Measurements from ENCODE around the gene CDH9.
"Not testable (repeated sequence)": the region's sequence is repeated elsewhere in the genome, so short reads cannot be mapped to it uniquely, and the experiment has no call there.

Gene CDH9

GRCh38 chr5:26945901-26946300, 92.5 kb downstream of the CDH9 start:
- DNase-seq (ENCODE audit: low spot score), result no peak

GRCh38 chr5:26942481-26942880, 95.9 kb downstream of the CDH9 start:
- DNase-seq (ENCODE audit: low spot score), result no peak

DNA sequence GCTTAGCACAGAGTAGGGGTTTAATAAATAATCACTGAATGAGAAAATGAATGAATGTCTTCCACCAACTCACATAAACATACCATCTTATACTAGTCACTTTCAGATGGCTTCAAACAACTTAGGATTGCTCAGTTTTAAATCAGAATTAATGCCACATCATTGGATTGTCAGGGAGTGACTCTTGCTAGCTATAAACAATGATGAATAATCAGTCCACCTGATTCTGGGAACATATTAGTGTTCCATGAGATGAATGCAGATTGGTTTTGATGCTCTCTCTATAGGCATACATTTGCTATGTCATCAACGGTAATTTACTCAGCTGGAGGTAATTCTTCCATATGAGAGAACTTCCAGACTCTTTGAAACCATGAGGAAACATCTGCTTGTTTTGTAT, 97.4 kb downstream of the CDH9 start:
- no peak for DNase-seq (ENCODE audit: low spot score)

DNA sequence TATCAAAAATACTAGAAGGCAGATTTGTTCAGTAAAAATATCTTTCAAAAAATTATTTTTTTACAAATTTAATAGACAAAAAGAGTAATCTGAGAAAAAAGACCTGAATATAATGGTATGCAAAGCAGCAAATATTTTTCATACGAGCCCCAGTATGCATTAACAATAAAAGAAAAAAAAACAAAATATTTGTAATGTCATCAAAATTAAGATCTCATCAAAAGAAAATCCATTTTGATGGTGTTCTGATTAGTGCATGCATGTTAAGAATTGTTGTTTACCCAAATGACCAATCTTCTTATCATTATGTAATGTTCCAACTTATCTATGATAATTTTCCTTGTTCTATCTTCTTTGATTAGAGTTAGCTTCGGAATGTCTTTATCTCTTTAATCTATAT, 106.1 kb downstream of the CDH9 start:
- no peak for DNase-seq (ENCODE audit: low spot score)

DNA sequence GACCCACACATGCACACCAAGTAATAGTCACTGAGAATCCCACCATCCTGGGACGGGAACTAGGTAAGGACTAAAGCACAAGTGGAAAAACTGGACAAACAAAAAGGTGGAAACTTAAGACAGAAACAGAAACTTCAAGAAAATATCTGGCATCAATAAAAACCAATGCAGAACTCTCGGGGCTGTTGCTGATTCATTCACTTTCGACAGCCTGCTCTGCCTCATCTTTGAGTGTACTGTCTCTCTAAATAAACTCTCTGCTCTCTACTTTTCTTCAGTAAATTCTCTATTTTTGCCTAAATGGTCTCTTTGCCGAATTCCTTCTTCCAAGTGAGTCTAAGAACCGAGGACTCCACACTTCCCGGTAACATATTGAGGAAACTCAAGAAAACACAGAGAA, 116.9 kb downstream of the CDH9 start:
- DNase-seq (ENCODE audit: low spot score), result no peak

- no peak for DNase-seq (ENCODE audit: low spot score)
Observed at GRCh38 chr5:26903469-26903868, 134.9 kb downstream of the CDH9 start.

GRCh38 chr5:26894719-26895263, 143.6 kb downstream of the CDH9 start:
- DNase-seq (ENCODE audit: low spot score), result no peak

DNA sequence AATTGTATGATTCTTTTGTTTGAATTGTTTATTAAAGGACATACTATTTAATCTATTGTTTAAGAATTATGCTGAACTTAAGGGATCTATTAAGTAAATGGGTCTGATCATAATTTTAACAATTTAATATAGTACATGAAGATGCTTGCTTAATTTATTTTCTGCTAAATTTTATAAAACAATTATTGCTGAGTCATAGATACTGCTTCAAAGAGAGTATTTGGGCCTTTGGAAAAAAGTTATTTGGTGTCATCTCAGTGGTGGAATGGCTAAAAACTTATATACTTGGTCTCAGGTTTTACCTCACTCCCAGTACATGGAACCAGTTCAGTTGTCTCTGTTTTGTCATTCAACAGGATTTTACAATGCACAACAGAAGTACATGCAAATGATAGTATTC, 145.3 kb downstream of the CDH9 start:
- DNase-seq (ENCODE audit: low spot score), result no peak

- DNase-seq (ENCODE audit: low spot score), result no peak
Observed at GRCh38 chr5:26889815-26890214, 148.6 kb downstream of the CDH9 start.

DNA sequence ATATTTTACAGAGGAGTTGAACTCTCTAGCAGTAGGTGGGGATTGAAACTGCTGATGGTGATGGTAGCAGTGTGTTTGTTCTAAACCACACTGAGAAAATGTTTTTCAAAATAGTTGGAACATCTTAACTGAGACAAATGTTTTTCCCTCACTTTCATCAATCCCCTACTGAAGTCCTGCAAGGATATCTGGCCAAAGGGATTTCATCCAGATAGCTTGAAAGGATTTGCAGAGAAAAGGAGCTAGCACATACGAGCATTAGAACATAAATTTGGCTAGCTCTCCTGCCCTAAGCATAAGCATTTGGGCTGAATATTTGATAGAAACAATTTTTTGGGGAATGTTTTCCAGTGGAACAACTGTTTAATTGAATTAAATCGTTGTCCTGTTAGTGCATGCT, 153.9 kb downstream of the CDH9 start:
- DNase-seq (ENCODE audit: low spot score), result no peak

- no peak for DNase-seq (ENCODE audit: low spot score)
Observed at GRCh38 chr5:26883375-26883774, 155.0 kb downstream of the CDH9 start.

DNA sequence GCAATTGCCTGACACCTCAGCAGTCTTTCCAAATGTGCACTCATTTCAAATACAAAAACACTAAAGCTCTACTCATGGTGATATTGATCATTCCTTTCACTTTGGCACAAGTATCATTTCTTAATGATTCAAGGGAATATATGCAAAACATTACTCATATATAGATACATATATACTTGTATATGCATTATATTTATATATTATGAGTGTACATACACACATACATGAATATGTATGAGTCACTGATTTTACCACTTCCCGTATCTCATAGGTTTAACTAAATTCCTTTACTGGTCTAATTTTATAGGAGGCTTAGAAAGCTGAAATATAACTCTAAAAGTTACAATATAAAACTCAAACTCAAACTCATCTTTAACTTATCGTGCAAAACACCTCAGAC, 156.5 kb downstream of the CDH9 start:
- no peak for DNase-seq (ENCODE audit: low spot score)

- no peak for DNase-seq (ENCODE audit: low spot score)
Observed at GRCh38 chr5:26877154-26877553, 161.2 kb downstream of the CDH9 start.

- DNase-seq (ENCODE audit: low spot score), result no peak
Observed at GRCh38 chr5:26872337-26872736, 166.0 kb downstream of the CDH9 start.

DNA sequence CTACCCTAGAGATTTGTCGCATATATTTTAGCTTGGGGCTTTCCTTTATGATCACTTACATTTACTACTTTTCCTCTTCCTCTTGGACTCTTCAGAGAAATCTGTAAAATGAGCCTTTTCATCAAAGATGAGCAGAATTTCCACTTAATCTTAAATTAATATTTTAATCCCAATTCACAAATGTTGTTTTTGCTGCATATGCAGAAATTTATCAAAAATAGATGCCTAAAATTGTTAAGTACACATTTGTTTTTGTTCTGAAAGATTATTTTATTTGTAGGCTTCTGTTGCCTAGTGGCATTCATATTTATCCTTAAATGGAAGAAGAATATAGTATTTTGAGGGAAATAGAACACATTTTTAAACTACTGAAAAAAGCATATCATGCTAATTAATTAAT, 168.6 kb downstream of the CDH9 start:
- DNase-seq (ENCODE audit: low spot score), result no peak

DNA sequence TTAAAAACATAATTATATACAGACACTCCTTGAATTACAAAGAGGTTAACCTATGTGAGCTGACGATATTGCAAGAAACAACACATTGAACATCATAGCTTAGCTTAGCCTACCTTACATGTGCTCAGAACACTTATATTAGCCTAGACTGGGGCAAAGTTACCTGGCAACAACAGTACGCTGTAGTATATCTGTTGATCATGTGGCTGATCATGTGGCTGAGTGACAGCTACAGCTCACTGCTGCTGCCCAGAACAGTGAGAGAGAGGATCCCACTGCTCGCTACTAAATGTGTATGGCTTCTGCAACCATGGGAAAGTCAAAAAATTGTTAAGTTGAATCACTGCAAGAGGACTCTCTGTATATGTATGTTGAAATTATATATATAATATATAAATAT, 169.9 kb downstream of the CDH9 start:
- DNase-seq (ENCODE audit: low spot score), result no peak

GRCh38 chr5:26864061-26864460, 174.3 kb downstream of the CDH9 start:
- no peak for DNase-seq (ENCODE audit: low spot score)

DNA sequence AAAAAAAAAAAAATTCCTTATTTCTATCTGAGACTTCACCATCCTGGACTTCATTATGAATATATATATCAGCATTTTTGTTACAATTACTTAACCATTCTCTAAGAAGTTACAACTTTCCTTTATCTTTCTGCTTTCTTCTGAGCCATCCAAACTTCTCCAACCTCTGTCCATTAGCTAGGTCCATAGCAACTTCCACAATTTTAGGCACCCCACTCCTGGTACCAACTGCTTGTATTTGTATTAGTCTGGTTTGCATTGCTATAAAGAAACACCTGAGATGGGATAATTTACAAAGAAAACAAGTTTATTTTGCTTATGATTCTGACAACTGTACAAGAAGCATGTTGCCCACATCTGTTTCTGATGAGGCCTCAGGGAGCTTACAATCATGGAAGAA, 182.1 kb downstream of the CDH9 start:
- DNase-seq (ENCODE audit: low spot score), result no peak

DNA sequence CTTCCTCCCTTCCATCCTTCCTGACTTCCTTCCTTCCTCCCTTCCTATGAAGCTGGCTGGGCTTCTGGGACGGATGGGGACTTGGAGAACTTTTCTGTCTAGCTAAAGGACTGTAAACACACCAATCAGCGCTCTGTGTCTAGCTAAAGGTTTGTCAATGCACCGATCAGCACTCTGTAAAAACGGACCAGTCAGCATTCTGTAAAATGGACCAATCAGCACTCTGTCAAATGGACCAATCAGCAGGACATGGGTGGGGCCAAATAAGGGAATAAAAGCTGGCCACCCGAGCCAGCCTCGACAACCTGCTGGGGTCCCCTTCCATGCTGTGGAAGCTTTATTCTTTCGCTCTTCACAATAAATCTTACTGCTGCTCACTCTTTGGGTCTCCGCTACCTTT, 185.9 kb downstream of the CDH9 start:
- not testable (repeated sequence) for DNase-seq (ENCODE audit: low spot score)

- DNase-seq (ENCODE audit: low spot score), result no peak
Observed at GRCh38 chr5:26847041-26847736, 191.2 kb downstream of the CDH9 start.

DNA sequence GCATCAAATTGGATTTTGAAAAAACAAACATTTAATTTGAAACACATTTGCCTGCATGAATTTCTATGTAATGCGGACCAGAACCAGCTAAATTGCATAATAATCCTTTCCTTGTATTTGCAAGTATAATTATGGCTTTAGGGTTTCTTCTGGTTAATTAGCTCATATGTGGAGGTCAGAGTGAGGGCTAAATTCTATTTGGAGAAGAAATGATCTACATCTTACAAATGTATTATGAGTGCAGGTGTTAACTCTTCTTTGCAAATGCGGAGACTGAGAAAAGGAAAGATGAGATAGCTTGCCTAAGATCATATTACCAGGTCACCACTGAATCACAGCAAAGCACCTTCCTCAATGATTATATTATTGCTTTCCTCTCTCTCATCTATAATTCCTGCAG, 194.7 kb downstream of the CDH9 start:
- DNase-seq (ENCODE audit: low spot score), result no peak

GRCh38 chr5:26833596-26833995, 204.8 kb downstream of the CDH9 start:
- DNase-seq (ENCODE audit: low spot score), result no peak

Measured in ecto neural progenitor cell (in vitro differentiated cells).